Endothelial cell of umbilical vein (primary cell): ENCODE data around the gene RALGPS1. TPM values are rescaled to one million over a fixed set of nuclear protein-coding genes. Genes with fewer than 3 reads are reported as not detected.

Experiments used
- BruUV-seq: library from RNA; stranded (reverse); fragments of 400-500 nt; replicated peaks from 2 replicates; lab custom pipeline; 2021; lab: Mats Ljungman, UMichigan
- CTCF ChIA-PET: fragments of 300-600, 350-600 bp; sonication (Branson Sonifier 250); formaldehyde crosslinking; loops from one replicate; lab custom pipeline; 2021; ENCODE audit warnings: antibody characterized with exemption, inconsistent platforms; lab: Charles Lee
- POLR2A ChIA-PET: fragments of 300-600, 350-600 bp; sonication (Branson Sonifier 250); formaldehyde crosslinking; loops from one replicate; lab custom pipeline; 2021; ENCODE audit warnings: antibody characterized with exemption, inconsistent platforms; lab: Charles Lee
- DNase-seq: peaks from one replicate; pipeline ENCODE4 v3.0.0-alpha.2; 2011; ENCODE audit warnings: low read depth, low spot score
- FAIRE-seq: peaks from 2 replicates; lab custom pipeline; 2011; peaks lifted over from hg19 to GRCh38; lab: Jason Lieb, UNC
- H2AFZ ChIP-seq: 2 replicates; pipeline ENCODE4 v1.6.0; 2012; ENCODE audit warnings: low read depth, low read length, control low read depth, inconsistent platforms
- H3K27ac ChIP-seq: 2 replicates; pipeline ENCODE4 v1.5.1; 2011; ENCODE audit warnings: low read depth, mild to moderate bottlenecking, control low read depth, low read length, moderate library complexity; ENCODE audit not compliant: insufficient read depth
- H3K27me3 ChIP-seq, 2 experiments: 2 replicates each; pipeline versions ENCODE4 v1.6.0 to v1.6.1; 2011; ENCODE audit warnings: low read length in 2 of 2, mixed read lengths in 1 of 2; ENCODE audit not compliant: control insufficient read depth in 2 of 2, insufficient read depth in 2 of 2
- H3K36me3 ChIP-seq, 2 experiments: 2 replicates in 1 of 2; 3 replicates in 1 of 2; pipeline ENCODE4 v1.5.1; 2011; ENCODE audit warnings: low read length in 2 of 2, mild to moderate bottlenecking in 1 of 2, moderate library complexity in 1 of 2; ENCODE audit not compliant: control insufficient read depth in 2 of 2, insufficient read depth in 2 of 2; ENCODE audit errors: extremely low read depth in 1 of 2
- H3K4me1 ChIP-seq: 3 replicates; pipeline ENCODE4 v1.5.1; 2011; ENCODE audit warnings: mild to moderate bottlenecking, low read length; ENCODE audit not compliant: control insufficient read depth, insufficient read depth; ENCODE audit errors: extremely low read depth
- H3K4me2 ChIP-seq: 2 replicates; pipeline ENCODE4 v1.6.1; 2011; ENCODE audit warnings: low read length, control low read depth, mixed read lengths; ENCODE audit not compliant: insufficient read depth
- H3K4me3 ChIP-seq, 3 experiments: fragments of 200-600 bp in 1 of 3; sonication (generic), shearing (Covaris generic) in 1 of 3; replicated peaks in 1 of 3; 2 replicates each; pipeline ENCODE4 v1.5.1; 2011 to 2016; ENCODE audit warnings: control low read depth in 3 of 3, low read length in 3 of 3, mild to moderate bottlenecking in 2 of 3, inconsistent platforms in 1 of 3, low read depth in 1 of 3, moderate library complexity in 1 of 3; ENCODE audit not compliant: insufficient read depth in 1 of 3
- H3K79me2 ChIP-seq: 2 replicates; pipeline ENCODE4 v1.6.0; 2012; ENCODE audit warnings: low read length, inconsistent platforms; ENCODE audit not compliant: control insufficient read depth, insufficient read depth
- H3K9ac ChIP-seq: replicated peaks from 2 replicates; pipeline ENCODE3; 2011; ENCODE audit warnings: low read length, control low read depth; ENCODE audit not compliant: insufficient read depth; ENCODE audit errors: extremely low read depth
- H3K9me1 ChIP-seq: replicated peaks from 3 replicates; pipeline ENCODE4 v1.6.0; 2011; ENCODE audit warnings: mild to moderate bottlenecking, low read length; ENCODE audit not compliant: control insufficient read depth, insufficient read depth; ENCODE audit errors: extremely low read depth
- H3K9me3 ChIP-seq: replicated peaks from 2 replicates; pipeline ENCODE4 v1.5.1; 2012; ENCODE audit warnings: low read length, inconsistent platforms; ENCODE audit not compliant: control insufficient read depth, insufficient read depth
- H4K20me1 ChIP-seq: replicated peaks from 2 replicates; pipeline ENCODE3; 2011; ENCODE audit warnings: mild to moderate bottlenecking, low read length; ENCODE audit not compliant: control insufficient read depth, insufficient read depth; ENCODE audit errors: extremely low read depth
- EZH2 ChIP-seq: IDR thresholded peaks from 2 replicates; pipeline ENCODE4 v1.6.1; 2012; ENCODE audit warnings: borderline replicate concordance, low read depth, mild to moderate bottlenecking, moderate library complexity, low read length, inconsistent platforms; ENCODE audit not compliant: severe bottlenecking
- FOS ChIP-seq: IDR thresholded peaks from 2 replicates; pipeline ENCODE4 v1.6.1; 2011; ENCODE audit warnings: mild to moderate bottlenecking, low read length, moderate library complexity, borderline replicate concordance; ENCODE audit not compliant: insufficient read depth
- GATA2 ChIP-seq: IDR thresholded peaks from 2 replicates; pipeline ENCODE4 v1.7.0; 2011; ENCODE audit warnings: low read depth, mild to moderate bottlenecking, moderate library complexity, mixed read lengths, low read length; ENCODE audit not compliant: insufficient read length, insufficient read depth
- JUN ChIP-seq: IDR thresholded peaks from 2 replicates; pipeline ENCODE4 v1.6.1; 2011; ENCODE audit warnings: borderline replicate concordance, low read depth; ENCODE audit not compliant: insufficient read length, insufficient read depth
- POLR2A ChIP-seq: IDR thresholded peaks from 2 replicates; pipeline ENCODE4 v1.6.1; 2012; ENCODE audit warnings: low read depth, mild to moderate bottlenecking, control low read depth, low read length
- POLR2AphosphoS5 ChIP-seq: IDR thresholded peaks from 2 replicates; pipeline ENCODE4 v1.6.1; 2012; ENCODE audit warnings: low read depth, mild to moderate bottlenecking, control low read depth, low read length, moderate library complexity; ENCODE audit not compliant: insufficient read depth
- dilution Hi-C: fragments of 300-500 bp; cut with MboI; formaldehyde crosslinking; loops from one replicate; pipeline ENCODE4 v1.15.0; 2019; ENCODE audit warnings: low sequenced_read_pairs; ENCODE audit not compliant: extremely low pct_ligation_motif_present
- intact Hi-C: fragments of 100-400 bp; cut with micrococcal nuclease; formaldehyde crosslinking; loops from one replicate; pipeline ENCODE4 v1.10.0; 2022
- polyA plus RNA-seq, 4 experiments: library from polyadenylated mRNA; depleted of rRNA in 3 of 4; stranded (reverse) in 3 of 4; unstranded in 1 of 4; fragments of >200 nt; gene quantifications; 2 replicates each; pipeline versions ENCODE4 v1.2.1 to v1.2.3, GENCODE V29; 2011 to 2012; ENCODE audit warnings: missing spikeins in 1 of 4
- total RNA-seq: library from RNA; stranded (reverse); gene quantifications from 2 replicates; pipeline ENCODE4 v1.2.3, GENCODE V29; 2021
- TF ChIP-seq, protein P1 (sequence below), 2 donors: IDR thresholded peaks; 1 replicate in 1 of 2; 2 replicates in 1 of 2; pipeline ENCODE4 v1.5.1; 2011; ENCODE audit warnings: low read length in 2 of 2, mild to moderate bottlenecking in 2 of 2, moderate library complexity in 2 of 2, control low read depth in 1 of 2, inconsistent platforms in 1 of 2, low read depth in 1 of 2; ENCODE audit not compliant: insufficient read depth in 1 of 2; ENCODE audit errors: extremely low read depth in 1 of 2
- TF ChIP-seq, protein P2 (sequence below): IDR thresholded peaks from 2 replicates; pipeline ENCODE4 v1.6.1; 2011; ENCODE audit not compliant: insufficient read depth, insufficient read length

Gene RALGPS1
- total and polyA plus RNA-seq, 2 donors (not counting 3 experiments of a cell fraction or from before 2014, with no cell fraction given): 3.8 to 5.5 TPM

DNA sequence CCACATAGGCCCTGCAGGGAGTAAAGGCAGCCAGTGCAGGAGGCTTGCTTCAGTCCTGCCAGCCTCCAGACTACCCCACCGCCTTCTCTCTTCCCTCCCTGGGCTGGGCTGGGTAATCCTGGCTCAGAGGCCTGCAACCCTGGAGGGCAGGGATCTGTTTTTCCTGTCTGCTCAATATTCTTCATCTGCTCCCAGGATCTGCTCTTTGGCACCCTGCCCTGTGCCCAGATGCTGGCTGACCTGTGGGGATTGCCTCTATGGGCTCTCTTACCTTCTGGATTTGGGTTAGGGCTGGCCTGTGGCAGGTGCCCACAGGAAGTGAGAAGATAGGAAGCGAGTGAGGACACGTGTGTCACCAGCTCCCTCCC lies 215.1 kb downstream of the RALGPS1 start:
- Histone ChIP-seq H3K4me1 (no peaks in the 10 kb centered on the region), H2AFZ (no peak overlapping the region), H3K79me2 (no peaks in the 10 kb centered on the region), H3K9ac (no peak overlapping the region), H3K9me1 (no peaks in the 10 kb centered on the region), H3K27ac (no peak overlapping the region), H3K4me2 (no peak overlapping the region), H4K20me1 (no peaks in the 10 kb centered on the region), H3K36me3 (no peaks in the 10 kb centered on the region), H3K27me3 (peaks cover 1 to 2% of the 10 kb centered on the region in 2 experiments), H3K9me3 (no peaks in the 10 kb centered on the region), H3K4me3 (no peak overlapping the region)
- ChIA-PET CTCF (interaction anchor here (1.1 kb wide), 1 partner anchor 189 kb away, joined by 3 read pairs; no protein-coding TSS in a partner anchor), POLR2A (no interaction called here)
- intact Hi-C loops (no loop called here), dilution Hi-C loops (no loop called here)
- FAIRE-seq (no peak), DNase-seq (no peak)
- no TSS peak for BruUV-seq
- TF ChIP-seq GATA2 (no peak), FOS (no peak), EZH2 (no peak), POLR2A (no peak), POLR2AphosphoS5 (no peak), JUN (no peak)
- TF ChIP-seq, protein P1, sequence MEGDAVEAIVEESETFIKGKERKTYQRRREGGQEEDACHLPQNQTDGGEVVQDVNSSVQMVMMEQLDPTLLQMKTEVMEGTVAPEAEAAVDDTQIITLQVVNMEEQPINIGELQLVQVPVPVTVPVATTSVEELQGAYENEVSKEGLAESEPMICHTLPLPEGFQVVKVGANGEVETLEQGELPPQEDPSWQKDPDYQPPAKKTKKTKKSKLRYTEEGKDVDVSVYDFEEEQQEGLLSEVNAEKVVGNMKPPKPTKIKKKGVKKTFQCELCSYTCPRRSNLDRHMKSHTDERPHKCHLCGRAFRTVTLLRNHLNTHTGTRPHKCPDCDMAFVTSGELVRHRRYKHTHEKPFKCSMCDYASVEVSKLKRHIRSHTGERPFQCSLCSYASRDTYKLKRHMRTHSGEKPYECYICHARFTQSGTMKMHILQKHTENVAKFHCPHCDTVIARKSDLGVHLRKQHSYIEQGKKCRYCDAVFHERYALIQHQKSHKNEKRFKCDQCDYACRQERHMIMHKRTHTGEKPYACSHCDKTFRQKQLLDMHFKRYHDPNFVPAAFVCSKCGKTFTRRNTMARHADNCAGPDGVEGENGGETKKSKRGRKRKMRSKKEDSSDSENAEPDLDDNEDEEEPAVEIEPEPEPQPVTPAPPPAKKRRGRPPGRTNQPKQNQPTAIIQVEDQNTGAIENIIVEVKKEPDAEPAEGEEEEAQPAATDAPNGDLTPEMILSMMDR (IDR thresholded peaks at IDR 0.05; ENCODE audit: extremely low read depth in 1 of 2, insufficient read depth in 1 of 2, low read depth in 1 of 2, low read length in 2 of 2): no peak
- TF ChIP-seq, protein P2, sequence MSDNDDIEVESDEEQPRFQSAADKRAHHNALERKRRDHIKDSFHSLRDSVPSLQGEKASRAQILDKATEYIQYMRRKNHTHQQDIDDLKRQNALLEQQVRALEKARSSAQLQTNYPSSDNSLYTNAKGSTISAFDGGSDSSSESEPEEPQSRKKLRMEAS: no peak
